Trophoblast cell (in vitro differentiated cells and primary cell): ENCODE results near the gene PREP.

Source experiments
- DNase-seq, 2 donors: peaks; one replicate each; pipeline ENCODE4 v3.0.0-alpha.2; 2016
- H2AFZ ChIP-seq: 2 replicates; pipeline ENCODE4 v1.6.1; 2013; ENCODE audit warnings: low read length, moderate library complexity, mild to moderate bottlenecking; ENCODE audit not compliant: insufficient read depth, poor library complexity
- H2AK5ac ChIP-seq: 2 replicates; pipeline ENCODE4 v1.6.1; 2013; ENCODE audit warnings: mild to moderate bottlenecking, low read length
- H2BK120ac ChIP-seq: 2 replicates; pipeline ENCODE4 v1.6.1; 2013; ENCODE audit warnings: low read length, mild to moderate bottlenecking, moderate library complexity; ENCODE audit not compliant: insufficient read depth, poor library complexity
- H2BK12ac ChIP-seq: 2 replicates; pipeline ENCODE4 v1.6.1; 2013; ENCODE audit warnings: mild to moderate bottlenecking, low read length, moderate library complexity
- H2BK5ac ChIP-seq: 2 replicates; pipeline ENCODE4 v1.6.1; 2013; ENCODE audit warnings: low read length, low read depth, moderate library complexity, mild to moderate bottlenecking; ENCODE audit not compliant: poor library complexity
- H3K14ac ChIP-seq: 2 replicates; pipeline ENCODE4 v1.6.1; 2013; ENCODE audit warnings: mild to moderate bottlenecking, low read length
- H3K18ac ChIP-seq: 2 replicates; pipeline ENCODE4 v1.6.1; 2013; ENCODE audit warnings: mild to moderate bottlenecking, low read length
- H3K23ac ChIP-seq: 2 replicates; pipeline ENCODE4 v1.6.1; 2013; ENCODE audit warnings: low read length
- H3K27ac ChIP-seq: 2 replicates; pipeline ENCODE4 v1.5.1; 2013; ENCODE audit warnings: low read depth, mild to moderate bottlenecking, inconsistent platforms, low read length, moderate library complexity
- H3K27me3 ChIP-seq: 2 replicates; pipeline ENCODE4 v1.6.1; 2013; ENCODE audit warnings: inconsistent platforms, mild to moderate bottlenecking, low read length, moderate library complexity; ENCODE audit not compliant: insufficient read depth
- H3K36me3 ChIP-seq, 2 experiments: 1 replicate in 1 of 2; 2 replicates in 1 of 2; pipeline ENCODE4 v1.6.1; 2013; ENCODE audit warnings: low read length in 2 of 2, mild to moderate bottlenecking in 2 of 2, moderate library complexity in 1 of 2; ENCODE audit not compliant: insufficient read depth in 2 of 2, control insufficient read depth in 1 of 2
- H3K4ac ChIP-seq: 2 replicates; pipeline ENCODE4 v1.6.1; 2013; ENCODE audit warnings: low read depth, mild to moderate bottlenecking, low read length, moderate library complexity
- H3K4me1 ChIP-seq, 2 experiments: 1 replicate in 1 of 2; 2 replicates in 1 of 2; pipeline ENCODE4 v1.6.1; 2013; ENCODE audit warnings: low read length in 2 of 2, mild to moderate bottlenecking in 2 of 2, moderate library complexity in 1 of 2; ENCODE audit not compliant: insufficient read depth in 2 of 2, control insufficient read depth in 1 of 2
- H3K4me2 ChIP-seq: 2 replicates; pipeline ENCODE4 v1.6.1; 2013; ENCODE audit warnings: inconsistent platforms, mild to moderate bottlenecking, low read length, moderate library complexity
- H3K4me3 ChIP-seq: 2 replicates; pipeline ENCODE4 v1.5.1; 2013; ENCODE audit warnings: mild to moderate bottlenecking, low read depth, low read length, inconsistent platforms
- H3K79me1 ChIP-seq: one replicate; pipeline ENCODE4 v1.6.1; 2013; ENCODE audit warnings: low read length
- H3K79me2 ChIP-seq: 2 replicates; pipeline ENCODE4 v1.6.1; 2013; ENCODE audit warnings: low read length, mild to moderate bottlenecking; ENCODE audit not compliant: control insufficient read depth, insufficient read depth, poor library complexity
- H3K9ac ChIP-seq: 2 replicates; pipeline ENCODE4 v1.6.1; 2013; ENCODE audit warnings: mild to moderate bottlenecking, low read length
- H3K9me3 ChIP-seq: 2 replicates; pipeline ENCODE4 v1.6.1; 2013; ENCODE audit warnings: low read depth, mild to moderate bottlenecking, control low read depth, inconsistent platforms, low read length; ENCODE audit not compliant: insufficient read depth
- H4K12ac ChIP-seq: 2 replicates; pipeline ENCODE4 v1.6.1; 2013; ENCODE audit warnings: low read depth, mild to moderate bottlenecking, low read length, moderate library complexity
- H4K8ac ChIP-seq: 2 replicates; pipeline ENCODE4 v1.6.1; 2013; ENCODE audit warnings: low read depth, mild to moderate bottlenecking, low read length, moderate library complexity
- H4K91ac ChIP-seq: one replicate; pipeline ENCODE4 v1.6.1; 2013; ENCODE audit warnings: low read depth, mild to moderate bottlenecking, low read length, moderate library complexity
- WGBS: extraction: QIAGEN DNeasy Blood & Tissue Kit; methylation state at CpG from one replicate; pipeline ENCODE4 v1.1.7; 2013; ENCODE audit warnings: missing lambda C conversion rate; ENCODE audit not compliant: insufficient read length, insufficient coverage; ENCODE audit errors: extremely low coverage; 5-methylcytosine and 5-hydroxymethylcytosine counted together

PREP gene

GRCh38 chr6:105280033-105280432 lies 122.8 kb downstream of the PREP start:
- H3K14ac ChIP-seq, result no peak overlapping the region
- H3K23ac ChIP-seq, result no peak overlapping the region
- H2AFZ ChIP-seq, result no peak overlapping the region
- H3K4me2 ChIP-seq, result no peak overlapping the region
- no peak overlapping the region for H2BK120ac ChIP-seq
- no peak for DNase-seq
- no peak overlapping the region for H3K27ac ChIP-seq
- no peaks in the 10 kb centered on the region for H3K4me1 ChIP-seq
- H4K91ac ChIP-seq, result no peak overlapping the region
- H2BK5ac ChIP-seq, result no peak overlapping the region
- H3K9me3 ChIP-seq, result peaks cover 2% of the 10 kb centered on the region
- no peak overlapping the region for H2BK12ac ChIP-seq
- WGBS, result no CpG with 5 or more reads among the region's 7 CpGs
- no peak overlapping the region for H3K9ac ChIP-seq
- H3K4me3 ChIP-seq, result no peak overlapping the region
- no peaks in the 10 kb centered on the region for H3K79me2 ChIP-seq
- H3K18ac ChIP-seq, result no peak overlapping the region
- H4K8ac ChIP-seq, result no peak overlapping the region
- peaks cover 6 to 29% of the 10 kb centered on the region in 2 experiments for H3K36me3 ChIP-seq
- no peak overlapping the region for H2AK5ac ChIP-seq
- H3K4ac ChIP-seq, result no peak overlapping the region
- H4K12ac ChIP-seq, result no peak overlapping the region
- H3K27me3 ChIP-seq, result no peaks in the 10 kb centered on the region
- H3K79me1 ChIP-seq, result no peaks in the 10 kb centered on the region

- Histone ChIP-seq H2AK5ac (no peak overlapping the region), H3K9me3 (peaks cover 2% of the 10 kb centered on the region), H3K18ac (no peak overlapping the region), H3K27ac (no peak overlapping the region), H4K12ac (no peak overlapping the region), H3K4ac (no peak overlapping the region), H2BK5ac (no peak overlapping the region), H3K23ac (no peak overlapping the region), H4K8ac (no peak overlapping the region), H2BK120ac (no peak overlapping the region), H3K4me2 (no peak overlapping the region), H3K79me2 (no peaks in the 10 kb centered on the region), H3K9ac (no peak overlapping the region), H3K4me1 (no peaks in the 10 kb centered on the region), H3K27me3 (no peaks in the 10 kb centered on the region), H4K91ac (no peak overlapping the region), H3K4me3 (no peak overlapping the region), H2AFZ (no peak overlapping the region), H3K79me1 (no peaks in the 10 kb centered on the region), H3K36me3 (peaks cover 10 to 35% of the 10 kb centered on the region in 2 experiments), H3K14ac (no peak overlapping the region), H2BK12ac (no peak overlapping the region)
- no peak for DNase-seq
- WGBS, result no CpG with 5 or more reads among the region's 3 CpGs
These were observed 123.4 kb downstream of the PREP start for GRCh38 chr6:105279463-105279862.

- DNase-seq, result no peak
- no peak overlapping the region for H3K18ac ChIP-seq
- no peaks in the 10 kb centered on the region for H3K4me1 ChIP-seq
- no peak overlapping the region for H2AK5ac ChIP-seq
- H2BK120ac ChIP-seq, result no peak overlapping the region
- H3K4ac ChIP-seq, result no peak overlapping the region
- no peaks in the 10 kb centered on the region for H3K27me3 ChIP-seq
- no peak overlapping the region for H3K14ac ChIP-seq
- H3K79me2 ChIP-seq, result no peaks in the 10 kb centered on the region
- H3K27ac ChIP-seq, result no peak overlapping the region
- no peaks in the 10 kb centered on the region for H3K79me1 ChIP-seq
- no peak overlapping the region for H4K12ac ChIP-seq
- H3K4me2 ChIP-seq, result no peak overlapping the region
- no peak overlapping the region for H3K23ac ChIP-seq
- H3K36me3 ChIP-seq, result peaks cover 10 to 31% of the 10 kb centered on the region in 2 experiments
- H2BK5ac ChIP-seq, result no peak overlapping the region
- H2BK12ac ChIP-seq, result no peak overlapping the region
- no peak overlapping the region for H3K9ac ChIP-seq
- H3K4me3 ChIP-seq, result no peak overlapping the region
- no peak overlapping the region for H2AFZ ChIP-seq
- no peak overlapping the region for H4K8ac ChIP-seq
- WGBS, result no CpG with 5 or more reads among the region's 3 CpGs
- H4K91ac ChIP-seq, result no peak overlapping the region
- H3K9me3 ChIP-seq, result peaks cover 2% of the 10 kb centered on the region
These were observed 124.1 kb downstream of the PREP start for GRCh38 chr6:105278813-105279212.

GRCh38 chr6:105278035-105278434 lies 124.8 kb downstream of the PREP start:
- H3K36me3 ChIP-seq, result peaks cover 10 to 31% of the 10 kb centered on the region in 2 experiments
- no CpG with 5 or more reads among the region's 20 CpGs for WGBS
- H3K23ac ChIP-seq, result no peak overlapping the region
- no peaks in the 10 kb centered on the region for H3K79me2 ChIP-seq
- no peaks in the 10 kb centered on the region for H3K27me3 ChIP-seq
- no peak overlapping the region for H3K18ac ChIP-seq
- H3K4me1 ChIP-seq, result no peaks in the 10 kb centered on the region
- no peak overlapping the region for H3K4me2 ChIP-seq
- H2BK120ac ChIP-seq, result no peak overlapping the region
- H3K4ac ChIP-seq, result no peak overlapping the region
- H4K8ac ChIP-seq, result no peak overlapping the region
- no peak overlapping the region for H3K14ac ChIP-seq
- no peak overlapping the region for H2BK5ac ChIP-seq
- no peak overlapping the region for H3K27ac ChIP-seq
- H3K9me3 ChIP-seq, result peaks cover 2% of the 10 kb centered on the region
- no peak overlapping the region for H2AK5ac ChIP-seq
- H3K79me1 ChIP-seq, result no peaks in the 10 kb centered on the region
- DNase-seq, result no peak
- H2AFZ ChIP-seq, result no peak overlapping the region
- no peak overlapping the region for H3K9ac ChIP-seq
- no peak overlapping the region for H4K12ac ChIP-seq
- H3K4me3 ChIP-seq, result no peak overlapping the region
- no peak overlapping the region for H2BK12ac ChIP-seq
- H4K91ac ChIP-seq, result no peak overlapping the region
